Gastroesophageal sphincter (tissue), 3 donors: ENCODE data around the gene SERPINI2.

Experiments
- CTCF ChIP-seq, 4 experiments: fragments of 200-600 bp in 2 of 4; fragments of 450-650 bp in 2 of 4; sonication (generic) in 1 of 4; IDR thresholded peaks; one replicate each; pipeline ENCODE4 v1.5.1; 2017 to 2019; ENCODE audit warnings: antibody characterized with exemption in 4 of 4, mild to moderate bottlenecking in 2 of 4, moderate library complexity in 2 of 4
- EP300 ChIP-seq: sonication (generic); formaldehyde crosslinking; IDR thresholded peaks from one replicate; pipeline ENCODE4 v1.6.1; 2017; ENCODE audit warnings: antibody characterized with exemption, mild to moderate bottlenecking
- POLR2A ChIP-seq, 2 donors: fragments of 450-650 bp; IDR thresholded peaks; one replicate each; pipeline ENCODE4 v1.6.1; 2017; ENCODE audit warnings: antibody characterized with exemption in 2 of 2, mild to moderate bottlenecking in 2 of 2, moderate library complexity in 1 of 2
- POLR2AphosphoS5 ChIP-seq: sonication (generic); formaldehyde crosslinking; IDR thresholded peaks from one replicate; pipeline ENCODE4 v1.6.1; 2017; ENCODE audit warnings: antibody characterized with exemption

DNA sequence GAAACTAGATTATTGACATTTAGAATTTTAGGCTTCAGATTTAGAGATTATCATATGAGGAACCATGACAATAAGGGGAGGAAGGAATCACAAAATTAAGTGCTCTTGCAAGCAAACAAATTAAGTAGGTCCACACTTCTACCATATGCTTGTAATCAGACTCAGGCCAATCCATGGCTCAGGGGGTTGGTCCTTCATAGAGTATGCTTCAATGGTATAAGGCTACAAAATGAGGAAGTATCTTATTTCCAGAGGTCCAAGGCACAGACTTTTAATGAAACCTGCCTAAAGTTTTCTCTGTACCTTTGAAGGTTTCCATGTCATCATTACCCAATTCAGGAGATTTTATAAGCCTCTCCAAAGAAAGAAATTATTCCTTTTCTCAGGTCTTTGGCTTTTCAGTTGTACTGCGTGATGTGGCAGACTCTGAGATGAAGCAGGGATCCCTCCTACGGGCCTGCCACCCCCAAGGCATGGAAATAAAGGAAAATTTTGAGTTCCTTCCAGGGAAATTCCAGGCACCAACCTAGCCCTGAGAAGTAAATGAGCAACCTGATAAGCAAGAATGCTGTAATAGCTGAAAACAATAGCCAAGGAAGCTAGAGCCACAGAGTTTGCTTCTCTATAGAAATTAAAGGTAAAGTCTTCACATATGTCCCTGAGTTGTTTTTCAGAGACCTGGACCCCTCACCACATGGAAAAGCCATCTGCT is 36.3 kb downstream of the SERPINI2 start:
- TF ChIP-seq EP300, result no peak
- no peak for TF ChIP-seq POLR2A (IDR thresholded peaks at IDR 0.05)
- TF ChIP-seq CTCF (IDR thresholded peaks at IDR 0.05), result no peak
- no peak for TF ChIP-seq POLR2AphosphoS5
